H9 (cell line): Measurements from ENCODE around the gene FBN1. TPM values are rescaled to one million over a fixed set of nuclear protein-coding genes. Genes with fewer than 3 reads are reported as not detected.

Experiments used
- DNase-seq: peaks from one replicate; pipeline ENCODE4 v3.0.0-alpha.2; 2017
- H2AFZ ChIP-seq: one replicate; pipeline ENCODE4 v1.6.1; 2013; ENCODE audit warnings: mild to moderate bottlenecking, low read length, control low read depth, moderate library complexity
- H2AK5ac ChIP-seq: 2 replicates; pipeline ENCODE4 v1.6.1; 2013; ENCODE audit warnings: low read length, control low read depth, mixed read lengths; ENCODE audit not compliant: insufficient read length
- H2BK120ac ChIP-seq: one replicate; pipeline ENCODE4 v1.6.1; 2013; ENCODE audit warnings: low read depth, mild to moderate bottlenecking, low read length, control low read depth, inconsistent platforms; ENCODE audit not compliant: poor library complexity, severe bottlenecking
- H2BK12ac ChIP-seq: 2 replicates; pipeline ENCODE4 v1.6.1; 2013; ENCODE audit warnings: low read length, control low read depth, mixed read lengths, low read depth; ENCODE audit not compliant: insufficient read length
- H2BK15ac ChIP-seq: 2 replicates; pipeline ENCODE4 v1.6.1; 2013; ENCODE audit warnings: low read depth, low read length, control low read depth
- H2BK20ac ChIP-seq: one replicate; pipeline ENCODE4 v1.6.1; 2013; ENCODE audit warnings: low read depth, mild to moderate bottlenecking, low read length, control low read depth, inconsistent platforms; ENCODE audit not compliant: poor library complexity, severe bottlenecking
- H2BK5ac ChIP-seq: 2 replicates; pipeline ENCODE4 v1.6.1; 2013; ENCODE audit warnings: low read length, control low read depth, mixed read lengths; ENCODE audit not compliant: insufficient read length
- H3K14ac ChIP-seq: 2 replicates; pipeline ENCODE4 v1.6.1; 2013; ENCODE audit warnings: low read length, control low read depth; ENCODE audit not compliant: insufficient read depth
- H3K18ac ChIP-seq: 2 replicates; pipeline ENCODE4 v1.6.1; 2013; ENCODE audit warnings: low read depth, mild to moderate bottlenecking, mixed read lengths, low read length, control low read depth; ENCODE audit not compliant: insufficient read length
- H3K23ac ChIP-seq: 2 replicates; pipeline ENCODE4 v1.6.1; 2013; ENCODE audit warnings: low read length, control low read depth, mixed read lengths, low read depth; ENCODE audit not compliant: insufficient read length
- H3K23me2 ChIP-seq: 2 replicates; pipeline ENCODE4 v1.6.1; 2013; ENCODE audit warnings: low read depth, mild to moderate bottlenecking, mixed read lengths, low read length, control low read depth; ENCODE audit not compliant: insufficient read length, poor library complexity, severe bottlenecking
- H3K27ac ChIP-seq: 2 replicates; pipeline ENCODE4 v1.5.1; 2013; ENCODE audit warnings: low read length, control low read depth, mixed read lengths, low read depth; ENCODE audit not compliant: insufficient read length
- H3K27me3 ChIP-seq: 2 replicates; pipeline ENCODE4 v1.6.1; 2013; ENCODE audit warnings: low read length, control low read depth, inconsistent platforms; ENCODE audit not compliant: insufficient read depth
- H3K4ac ChIP-seq: 2 replicates; pipeline ENCODE4 v1.6.1; 2013; ENCODE audit warnings: low read depth, mild to moderate bottlenecking, control low read depth, inconsistent platforms, low read length, moderate library complexity
- H3K4me1 ChIP-seq: 2 replicates; pipeline ENCODE4 v1.6.1; 2013; ENCODE audit warnings: low read length, control low read depth, inconsistent platforms; ENCODE audit not compliant: insufficient read depth
- H3K4me2 ChIP-seq: 2 replicates; pipeline ENCODE4 v1.6.1; 2013; ENCODE audit warnings: low read length, control low read depth, mixed read lengths; ENCODE audit not compliant: insufficient read length, insufficient read depth
- H3K56ac ChIP-seq: 2 replicates; pipeline ENCODE4 v1.6.1; 2013; ENCODE audit warnings: low read depth, mild to moderate bottlenecking, mixed read lengths, low read length, control low read depth; ENCODE audit not compliant: insufficient read length
- H3K79me1 ChIP-seq: 2 replicates; pipeline ENCODE4 v1.6.1; 2013; ENCODE audit warnings: low read depth, mild to moderate bottlenecking, moderate library complexity, low read length, control low read depth, inconsistent platforms; ENCODE audit not compliant: insufficient read depth, poor library complexity, severe bottlenecking
- H3K79me2 ChIP-seq: 2 replicates; pipeline ENCODE4 v1.6.1; 2013; ENCODE audit warnings: low read length, control low read depth, inconsistent platforms; ENCODE audit not compliant: insufficient read depth
- H3K9ac ChIP-seq: 2 replicates; pipeline ENCODE4 v1.6.1; 2013; ENCODE audit warnings: low read length, control low read depth, mixed read lengths; ENCODE audit not compliant: insufficient read length; ENCODE audit errors: extremely low read depth
- H3K9me3 ChIP-seq: one replicate; pipeline ENCODE4 v1.6.1; 2013; ENCODE audit warnings: low read depth, low read length, inconsistent platforms; ENCODE audit not compliant: control insufficient read depth
- H3T11ph ChIP-seq: one replicate; pipeline ENCODE4 v1.6.1; 2013; ENCODE audit warnings: mild to moderate bottlenecking, low read length, control low read depth, inconsistent platforms
- H4K20me1 ChIP-seq: one replicate; pipeline ENCODE4 v1.6.1; 2013; ENCODE audit not compliant: control insufficient read depth, insufficient read length, insufficient read depth
- H4K5ac ChIP-seq: 2 replicates; pipeline ENCODE4 v1.6.1; 2013; ENCODE audit warnings: low read depth, mild to moderate bottlenecking, mixed read lengths, low read length, control low read depth; ENCODE audit not compliant: insufficient read length
- H4K8ac ChIP-seq: replicated peaks from 2 replicates; pipeline ENCODE4 v1.6.1; 2013; ENCODE audit warnings: low read length, control low read depth, mixed read lengths, low read depth; ENCODE audit not compliant: insufficient read length
- H4K91ac ChIP-seq: 2 replicates; pipeline ENCODE4 v1.6.1; 2013; ENCODE audit warnings: low read depth, mild to moderate bottlenecking, moderate library complexity, mixed read lengths, low read length, control low read depth; ENCODE audit not compliant: insufficient read length
- H3K27ac Mint-ChIP-seq, 3 experiments: 2 replicates in 2 of 3; 3 replicates in 1 of 3; pipeline ENCODE4 v1.8.0; 2020 to 2021; ENCODE audit warnings: mixed read lengths in 3 of 3, mild to moderate bottlenecking in 1 of 3, moderate library complexity in 1 of 3
- H3K27me3 Mint-ChIP-seq: 2 replicates; pipeline ENCODE4 v1.8.0; 2021; ENCODE audit warnings: low read depth, mild to moderate bottlenecking, moderate library complexity, mixed read lengths
- H3K36me3 Mint-ChIP-seq, 3 experiments: 2 replicates in 2 of 3; 3 replicates in 1 of 3; pipeline ENCODE4 v1.8.0; 2020 to 2021; ENCODE audit warnings: low read depth in 3 of 3, mixed read lengths in 3 of 3; ENCODE audit not compliant: insufficient read depth in 1 of 3
- H3K4me1 Mint-ChIP-seq, 2 experiments: 2 replicates each; pipeline ENCODE4 v1.8.0; 2020; ENCODE audit warnings: mixed read lengths in 2 of 2
- H3K4me3 Mint-ChIP-seq, 2 experiments: 2 replicates in 1 of 2; 3 replicates in 1 of 2; pipeline ENCODE4 v1.8.0; 2020 to 2021; ENCODE audit warnings: mild to moderate bottlenecking in 2 of 2, mixed read lengths in 2 of 2, moderate library complexity in 1 of 2
- H3K9me3 Mint-ChIP-seq, 2 experiments: 2 replicates in 1 of 2; 3 replicates in 1 of 2; pipeline ENCODE4 v1.8.0; 2020; ENCODE audit warnings: mild to moderate bottlenecking in 2 of 2, mixed read lengths in 2 of 2, moderate library complexity in 1 of 2
- WGBS: extraction: QIAGEN DNeasy Blood & Tissue Kit; methylation state at CpG from one replicate; pipeline ENCODE4 v1.1.7; 2013; ENCODE audit warnings: missing lambda C conversion rate, low lambda C conversion rate, mixed read lengths; ENCODE audit not compliant: insufficient read length; ENCODE audit errors: extremely low coverage; 5-methylcytosine and 5-hydroxymethylcytosine counted together
- total RNA-seq: library from RNA; stranded (reverse); gene quantifications from 2 replicates; pipeline ENCODE4 v1.2.1, GENCODE V29; 2021
- TF ChIP-seq, protein P1 (sequence below): fragments of 200-600 bp; sonication (generic); conservative IDR thresholded peaks from 3 replicates; pipeline ENCODE4 v1.8.0; 2021; ENCODE audit warnings: antibody characterized with exemption, mild to moderate bottlenecking

Gene FBN1
- total RNA-seq, 1 experiment from 2014 or later = 3.6 TPM

GRCh38 chr15:48564690-48565089 is 80.8 kb downstream of the FBN1 start:
- H2BK20ac ChIP-seq = no peak overlapping the region
- H2BK120ac ChIP-seq = no peak overlapping the region
- no peaks in the 10 kb centered on the region for H3K79me1 ChIP-seq
- no peak overlapping the region for H3K56ac ChIP-seq
- no peak overlapping the region for H4K5ac ChIP-seq
- no peak overlapping the region for H3K23ac ChIP-seq
- no peaks in the 10 kb centered on the region for H3K9me3 Mint-ChIP-seq
- H3K27me3 ChIP-seq = no peaks in the 10 kb centered on the region
- no peak overlapping the region for H2AK5ac ChIP-seq
- DNase-seq = no peak
- no peaks in the 10 kb centered on the region for H3K9me3 ChIP-seq
- H3K36me3 Mint-ChIP-seq = no peaks in the 10 kb centered on the region
- H2BK5ac ChIP-seq = no peak overlapping the region
- H3K14ac ChIP-seq = no peak overlapping the region
- no peak overlapping the region for H3K9ac ChIP-seq
- H3K27ac Mint-ChIP-seq = no peak overlapping the region
- H3K23me2 ChIP-seq = no peaks in the 10 kb centered on the region
- H3K79me2 ChIP-seq = no peaks in the 10 kb centered on the region
- H3K27me3 Mint-ChIP-seq = no peaks in the 10 kb centered on the region
- H4K20me1 ChIP-seq = no peaks in the 10 kb centered on the region
- H2BK15ac ChIP-seq = no peak overlapping the region
- no peak overlapping the region for H3K27ac ChIP-seq
- no peak overlapping the region for H3K18ac ChIP-seq
- no CpG with 5 or more reads among the region's 4 CpGs for WGBS
- H3K4me3 Mint-ChIP-seq = no peak overlapping the region
- H4K8ac ChIP-seq = no peak overlapping the region
- H3K4me2 ChIP-seq = no peak overlapping the region
- H3K4ac ChIP-seq = no peak overlapping the region
- H4K91ac ChIP-seq = no peak overlapping the region
- no peak overlapping the region for H3T11ph ChIP-seq
- peaks cover 3 to 6% of the 10 kb centered on the region in 2 experiments; a peak in 3 of 4 replicates for H3K4me1 Mint-ChIP-seq
- TF ChIP-seq, protein P1, sequence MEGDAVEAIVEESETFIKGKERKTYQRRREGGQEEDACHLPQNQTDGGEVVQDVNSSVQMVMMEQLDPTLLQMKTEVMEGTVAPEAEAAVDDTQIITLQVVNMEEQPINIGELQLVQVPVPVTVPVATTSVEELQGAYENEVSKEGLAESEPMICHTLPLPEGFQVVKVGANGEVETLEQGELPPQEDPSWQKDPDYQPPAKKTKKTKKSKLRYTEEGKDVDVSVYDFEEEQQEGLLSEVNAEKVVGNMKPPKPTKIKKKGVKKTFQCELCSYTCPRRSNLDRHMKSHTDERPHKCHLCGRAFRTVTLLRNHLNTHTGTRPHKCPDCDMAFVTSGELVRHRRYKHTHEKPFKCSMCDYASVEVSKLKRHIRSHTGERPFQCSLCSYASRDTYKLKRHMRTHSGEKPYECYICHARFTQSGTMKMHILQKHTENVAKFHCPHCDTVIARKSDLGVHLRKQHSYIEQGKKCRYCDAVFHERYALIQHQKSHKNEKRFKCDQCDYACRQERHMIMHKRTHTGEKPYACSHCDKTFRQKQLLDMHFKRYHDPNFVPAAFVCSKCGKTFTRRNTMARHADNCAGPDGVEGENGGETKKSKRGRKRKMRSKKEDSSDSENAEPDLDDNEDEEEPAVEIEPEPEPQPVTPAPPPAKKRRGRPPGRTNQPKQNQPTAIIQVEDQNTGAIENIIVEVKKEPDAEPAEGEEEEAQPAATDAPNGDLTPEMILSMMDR = no peak
- H3K4me1 ChIP-seq = no peaks in the 10 kb centered on the region
- H2BK12ac ChIP-seq = no peak overlapping the region
- no peak overlapping the region for H2AFZ ChIP-seq
